ENCODE data around the gene PRR36.
A peak's percentile ranks its signal among the peaks of the same experiment; 100 is the strongest.
"Not testable (repeated sequence)": the region's sequence is repeated elsewhere in the genome, so short reads cannot be mapped to it uniquely, and the experiment has no call there.

Gene PRR36

GRCh38 chr19:7874076-7874896, at the start of gene PRR36:
TSS of gene PRR36 (minus strand) at chr19:7874390. CDS start at chr19:7873689, 701 bp downstream.
- no peak for DNase-seq (ENCODE audit: low read depth in 2 of 2)

GRCh38 chr19:7923295-7924191, 49.4 kb upstream of the PRR36 start:
- no peak for DNase-seq (ENCODE audit: low read depth in 2 of 2)

GRCh38 chr19:7922836-7923195, 48.6 kb upstream of the PRR36 start:
- no peak for DNase-seq (ENCODE audit: low read depth in 2 of 2)

- no peak for DNase-seq (ENCODE audit: low read depth in 2 of 2)
Observed at GRCh38 chr19:7921967-7922835, 48.0 kb upstream of the PRR36 start.

GRCh38 chr19:7921302-7921966, 47.2 kb upstream of the PRR36 start:
- DNase-seq (ENCODE audit: low read depth in 2 of 2): no peak

- peak; percentile 99 to 100 for DNase-seq (ENCODE audit: low read depth in 2 of 2)
Observed at GRCh38 chr19:7920519-7921301, 46.5 kb upstream of the PRR36 start.

- DNase-seq (ENCODE audit: low read depth in 2 of 2): peak; percentile 92
Observed at GRCh38 chr19:7919610-7920518, 45.7 kb upstream of the PRR36 start, which contains the start of gene SNAPC2. TSS of gene SNAPC2 (plus strand) at chr19:7920338. CDS start at chr19:7920367, 29 bp downstream.

GRCh38 chr19:7918615-7919421, 44.6 kb upstream of the PRR36 start:
- no peak for DNase-seq (ENCODE audit: low read depth in 2 of 2)

- not testable (repeated sequence) for DNase-seq (ENCODE audit: low read depth in 2 of 2)
Observed at GRCh38 chr19:7918062-7918614, 43.9 kb upstream of the PRR36 start.

GRCh38 chr19:7917267-7918061, 43.3 kb upstream of the PRR36 start:
- DNase-seq (ENCODE audit: low read depth in 2 of 2): no peak

GRCh38 chr19:7916955-7917266, 42.7 kb upstream of the PRR36 start:
- no peak for DNase-seq (ENCODE audit: low read depth in 2 of 2)

- DNase-seq (ENCODE audit: low read depth in 2 of 2): no peak
Observed at GRCh38 chr19:7916103-7916954, 42.1 kb upstream of the PRR36 start.

GRCh38 chr19:7915250-7916102, 41.3 kb upstream of the PRR36 start:
- no peak for DNase-seq (ENCODE audit: low read depth in 2 of 2)

- DNase-seq (ENCODE audit: low read depth in 2 of 2): no peak
Observed at GRCh38 chr19:7914598-7915045, 40.4 kb upstream of the PRR36 start, which contains the start of gene TGFBR3L. TSS of gene TGFBR3L (plus strand) at chr19:7914830.

- no peak for DNase-seq (ENCODE audit: low read depth in 2 of 2)
Observed at GRCh38 chr19:7914099-7914498, 39.9 kb upstream of the PRR36 start.
